Activated T-cell treated with anti-CD3 and anti-CD28 coated beads for 24 hours (primary cell): ENCODE data around the gene CFAP73.
"Not testable (repeated sequence)": the region's sequence is repeated elsewhere in the genome, so short reads cannot be mapped to it uniquely, and the experiment has no call there.

Experiments
- DNase-seq: peaks from one replicate; pipeline ENCODE4 v3.0.0-alpha.2; 2020; ENCODE audit warnings: low read depth

CFAP73 gene

GRCh38 chr12:113191227-113191626 lies 41.7 kb downstream of the CFAP73 start:
- no peak for DNase-seq

- no peak for DNase-seq
These were observed 45.5 kb downstream of the CFAP73 start for GRCh38 chr12:113194971-113195391.

GRCh38 chr12:113195598-113195997 lies 46.1 kb downstream of the CFAP73 start:
- DNase-seq, result no peak

- DNase-seq, result no peak
These were observed 47.1 kb downstream of the CFAP73 start for GRCh38 chr12:113196582-113196981.

- DNase-seq, result peak; percentile 35
These were observed 47.5 kb downstream of the CFAP73 start for GRCh38 chr12:113196990-113197389.

GRCh38 chr12:113197518-113198077 lies 48.1 kb downstream of the CFAP73 start:
- no peak for DNase-seq

GRCh38 chr12:113198296-113198695 lies 48.8 kb downstream of the CFAP73 start:
- no peak for DNase-seq

GRCh38 chr12:113200021-113200797 lies 50.7 kb downstream of the CFAP73 start:
- no peak for DNase-seq

GRCh38 chr12:113201187-113202177 lies 52.0 kb downstream of the CFAP73 start:
- DNase-seq, result no peak

GRCh38 chr12:113202300-113203075 lies 53.0 kb downstream of the CFAP73 start:
- DNase-seq, result no peak

GRCh38 chr12:113203852-113204760 lies 54.6 kb downstream of the CFAP73 start:
- DNase-seq, result no peak

GRCh38 chr12:113204804-113205203 lies 55.3 kb downstream of the CFAP73 start:
- DNase-seq, result no peak

GRCh38 chr12:113206802-113207201 lies 57.3 kb downstream of the CFAP73 start:
- not testable (repeated sequence) for DNase-seq

- no peak for DNase-seq
These were observed 58.1 kb downstream of the CFAP73 start for GRCh38 chr12:113207613-113208040.

- peak; percentile 41 for DNase-seq
These were observed 58.8 kb downstream of the CFAP73 start for GRCh38 chr12:113208041-113208934.
